Measurements from ENCODE around the gene PLEKHN1. TPM values are rescaled to one million over a fixed set of nuclear protein-coding genes. Genes with fewer than 3 reads are reported as not detected.

The PLEKHN1 gene
- total RNA-seq, 2 experiments from 2014 or later: not detected

DNA sequence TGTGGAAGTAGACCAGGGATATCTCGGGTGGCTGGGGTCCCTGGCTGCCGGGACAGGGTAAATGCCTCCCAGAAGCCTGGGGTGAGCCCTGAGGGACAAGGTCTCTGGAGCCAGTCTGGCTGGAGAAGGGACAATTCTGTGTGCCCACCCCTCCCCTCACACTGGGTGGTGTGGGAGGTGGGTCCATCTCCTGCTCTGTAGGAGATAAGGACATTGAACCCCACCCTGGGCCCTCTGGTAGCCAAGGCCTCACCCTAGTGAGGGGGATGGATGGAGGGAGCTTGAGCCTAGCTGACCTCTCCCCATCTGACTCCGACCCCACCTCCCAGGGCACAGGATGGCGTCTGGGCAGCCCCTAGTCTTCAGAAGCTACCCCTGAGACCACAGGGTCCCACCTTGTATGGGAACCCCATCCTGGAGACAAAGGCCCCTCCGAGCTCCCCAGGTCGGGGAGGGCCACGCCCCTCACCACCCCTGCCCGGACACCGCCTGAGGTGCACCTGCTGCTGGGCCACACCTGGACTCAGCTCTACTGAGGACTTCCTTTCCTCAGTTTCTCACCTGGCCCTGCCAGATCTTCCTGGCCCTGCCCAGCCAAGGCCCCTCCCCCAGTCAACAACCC, 58.0 kb downstream of the PLEKHN1 start:
- H3K27ac ChIP-seq (ENCODE audit: low read depth, low read length, poor library complexity, severe bottlenecking): no peak overlapping the region
- TF ChIP-seq, protein P1, sequence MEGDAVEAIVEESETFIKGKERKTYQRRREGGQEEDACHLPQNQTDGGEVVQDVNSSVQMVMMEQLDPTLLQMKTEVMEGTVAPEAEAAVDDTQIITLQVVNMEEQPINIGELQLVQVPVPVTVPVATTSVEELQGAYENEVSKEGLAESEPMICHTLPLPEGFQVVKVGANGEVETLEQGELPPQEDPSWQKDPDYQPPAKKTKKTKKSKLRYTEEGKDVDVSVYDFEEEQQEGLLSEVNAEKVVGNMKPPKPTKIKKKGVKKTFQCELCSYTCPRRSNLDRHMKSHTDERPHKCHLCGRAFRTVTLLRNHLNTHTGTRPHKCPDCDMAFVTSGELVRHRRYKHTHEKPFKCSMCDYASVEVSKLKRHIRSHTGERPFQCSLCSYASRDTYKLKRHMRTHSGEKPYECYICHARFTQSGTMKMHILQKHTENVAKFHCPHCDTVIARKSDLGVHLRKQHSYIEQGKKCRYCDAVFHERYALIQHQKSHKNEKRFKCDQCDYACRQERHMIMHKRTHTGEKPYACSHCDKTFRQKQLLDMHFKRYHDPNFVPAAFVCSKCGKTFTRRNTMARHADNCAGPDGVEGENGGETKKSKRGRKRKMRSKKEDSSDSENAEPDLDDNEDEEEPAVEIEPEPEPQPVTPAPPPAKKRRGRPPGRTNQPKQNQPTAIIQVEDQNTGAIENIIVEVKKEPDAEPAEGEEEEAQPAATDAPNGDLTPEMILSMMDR (conservative IDR thresholded peaks at IDR 0.05; ENCODE audit: low read length): no peak
- TF ChIP-seq EZH2phosphoT487 (IDR thresholded peaks at IDR 0.05; ENCODE audit: borderline replicate concordance, low read depth, low read length): no peak
- H3K4me1 ChIP-seq (ENCODE audit: insufficient read depth, low read length, poor library complexity, severe bottlenecking): peaks cover 6% of the 10 kb centered on the region
- no peaks in the 10 kb centered on the region for H4K20me1 ChIP-seq (ENCODE audit: insufficient read depth, low read length)
- ChIA-PET CTCF (ENCODE audit: unreplicated experiment) (no interaction called here), POLR2A (interaction anchor here (1.4 kb wide), 1 partner anchor 10 kb away, joined by 3 read pairs; the partner anchor contains the start of gene ISG15)
- BruUV-seq (replicated peaks): no TSS peak
- no peaks in the 10 kb centered on the region for H3K9me2 ChIP-seq (ENCODE audit: insufficient read depth, low read length)
- H3K4me3 ChIP-seq (ENCODE audit: low read depth, low read length, poor library complexity, severe bottlenecking): no peak overlapping the region
- no peaks in the 10 kb centered on the region for H3K36me3 ChIP-seq (ENCODE audit: insufficient read depth, low read length)
- intact Hi-C loops (cut with micrococcal nuclease; ENCODE audit: unreplicated experiment): no loop called here
- H3K9me3 ChIP-seq (ENCODE audit: low read length): no peaks in the 10 kb centered on the region
- no peaks in the 10 kb centered on the region for H3K79me2 ChIP-seq (ENCODE audit: insufficient read depth, low read depth, low read length)
- no peak for DNase-seq (ENCODE audit: low spot score)
- no peak overlapping the region for H2AFZ ChIP-seq (ENCODE audit: low read length)
- no peak overlapping the region for H3K4me2 ChIP-seq (ENCODE audit: low read length)

DNA sequence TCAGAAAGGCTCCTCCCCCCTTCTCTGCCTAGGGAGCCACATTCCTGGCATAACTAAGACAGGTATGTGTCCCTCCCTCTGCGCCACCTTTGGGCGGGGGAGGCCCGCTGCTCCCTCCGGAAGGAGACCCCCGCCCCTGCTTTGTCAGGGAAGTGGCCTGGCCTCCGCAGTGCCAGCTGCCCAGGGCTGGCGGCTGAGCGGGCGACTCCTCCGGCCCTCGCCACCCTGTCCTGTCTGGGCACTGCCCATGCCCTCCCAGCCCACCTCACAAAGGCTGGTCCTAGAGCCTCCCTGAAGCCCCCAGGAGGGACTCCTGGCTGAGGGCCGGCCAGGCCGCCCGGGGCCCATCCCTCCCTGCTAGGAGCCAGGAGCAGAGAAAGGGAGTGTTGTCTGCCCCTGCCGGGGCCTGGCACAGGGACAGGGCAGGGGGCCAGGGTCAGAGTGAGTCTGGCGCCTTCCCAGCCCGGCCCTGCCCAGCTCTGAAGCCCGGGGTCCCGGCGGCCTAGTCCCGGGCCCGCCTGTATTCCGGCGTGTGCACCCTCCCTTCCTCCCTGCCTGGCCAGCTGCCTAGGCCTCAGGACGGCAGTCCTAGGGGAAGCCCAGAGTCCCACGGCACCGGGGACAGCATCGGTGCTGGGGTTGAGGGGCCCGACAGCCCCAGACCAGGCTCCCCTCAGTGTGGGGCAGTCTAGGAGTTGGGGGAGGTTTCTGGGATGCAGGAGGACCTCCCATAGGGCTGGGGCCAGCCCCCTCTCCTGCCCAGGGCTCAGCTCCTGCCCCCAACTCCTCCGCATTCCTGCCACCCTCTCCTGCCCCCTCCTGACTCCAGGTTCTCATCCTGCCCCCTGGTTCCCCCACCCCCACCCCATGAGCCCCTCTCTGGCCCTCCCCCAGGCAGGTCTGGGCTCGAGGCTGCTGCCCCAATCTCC, 58.8 kb downstream of the PLEKHN1 start:
- no TSS peak for BruUV-seq (replicated peaks)
- POLR2A ChIA-PET: no interaction called here
- Histone ChIP-seq H3K4me1 (ENCODE audit: insufficient read depth, low read length, poor library complexity, severe bottlenecking) (peaks cover 6% of the 10 kb centered on the region), H3K4me3 (ENCODE audit: low read depth, low read length, poor library complexity, severe bottlenecking) (no peak overlapping the region), H3K9me2 (ENCODE audit: insufficient read depth, low read length) (no peaks in the 10 kb centered on the region), H3K36me3 (ENCODE audit: insufficient read depth, low read length) (no peaks in the 10 kb centered on the region), H2AFZ (ENCODE audit: low read length) (no peak overlapping the region), H3K79me2 (ENCODE audit: insufficient read depth, low read depth, low read length) (no peaks in the 10 kb centered on the region), H3K9me3 (ENCODE audit: low read length) (no peaks in the 10 kb centered on the region), H4K20me1 (ENCODE audit: insufficient read depth, low read length) (no peaks in the 10 kb centered on the region), H3K27ac (ENCODE audit: low read depth, low read length, poor library complexity, severe bottlenecking) (no peak overlapping the region), H3K4me2 (ENCODE audit: low read length) (no peak overlapping the region)
- CTCF ChIA-PET (ENCODE audit: unreplicated experiment): no interaction called here
- DNase-seq (ENCODE audit: low spot score): no peak
- TF ChIP-seq, protein P1 (conservative IDR thresholded peaks at IDR 0.05; ENCODE audit: low read length): no peak
- TF ChIP-seq EZH2phosphoT487 (IDR thresholded peaks at IDR 0.05; ENCODE audit: borderline replicate concordance, low read depth, low read length): no peak
- intact Hi-C loops (cut with micrococcal nuclease; ENCODE audit: unreplicated experiment): no loop called here

Small RNA genes lying within 50 kb of the gene (small RNA-seq; reads per million reads assigned to genes)
- not detected for gene AL645608.3

Other genes with a start within 250 kb of the PLEKHN1 start
- 0.06 TPM in 1 of 2 replicates, not detected in the other for gene SAMD11, start 42.6 kb upstream of the PLEKHN1 start, total RNA-seq (2014; rRNA removed; shearing (Covaris generic))
- gene SAMD11, start 42.6 kb upstream of the PLEKHN1 start, total RNA-seq (2022): not detected in 2 replicates
- 77.9 and 84.0 TPM in 2 replicates for gene NOC2L, start 7.2 kb upstream of the PLEKHN1 start, total RNA-seq (2014; rRNA removed; shearing (Covaris generic))
- 72.1 and 99.0 TPM in 2 replicates for gene NOC2L, start 7.2 kb upstream of the PLEKHN1 start, total RNA-seq (2022)
- gene KLHL17, start 5.9 kb upstream of the PLEKHN1 start, total RNA-seq (2014; rRNA removed; shearing (Covaris generic)): 20.7 and 21.7 TPM in 2 replicates
- gene KLHL17, start 5.9 kb upstream of the PLEKHN1 start, total RNA-seq (2022): 23.3 and 24.2 TPM in 2 replicates
- not detected in 2 replicates for gene PERM1, start 15.6 kb downstream of the PLEKHN1 start, total RNA-seq (2014; rRNA removed; shearing (Covaris generic))
- gene PERM1, start 15.6 kb downstream of the PLEKHN1 start, total RNA-seq (2022): not detected in 2 replicates
- not detected in 2 replicates for gene HES4, start 33.6 kb downstream of the PLEKHN1 start, total RNA-seq (2014; rRNA removed; shearing (Covaris generic))
- not detected in 2 replicates for gene HES4, start 33.6 kb downstream of the PLEKHN1 start, total RNA-seq (2022)
- gene ISG15, start 47.0 kb downstream of the PLEKHN1 start, total RNA-seq (2014; rRNA removed; shearing (Covaris generic)): 99.9 and 110 TPM in 2 replicates
- 53.4 and 65.4 TPM in 2 replicates for gene ISG15, start 47.0 kb downstream of the PLEKHN1 start, total RNA-seq (2022)
- 2.2 and 2.7 TPM in 2 replicates for gene AGRN, start 53.6 kb downstream of the PLEKHN1 start, total RNA-seq (2014; rRNA removed; shearing (Covaris generic))
- gene AGRN, start 53.6 kb downstream of the PLEKHN1 start, total RNA-seq (2022): 9.1 and 9.8 TPM in 2 replicates
- gene RNF223, start 107.8 kb downstream of the PLEKHN1 start, total RNA-seq (2014; rRNA removed; shearing (Covaris generic)): not detected in 2 replicates
- gene RNF223, start 107.8 kb downstream of the PLEKHN1 start, total RNA-seq (2022): not detected in 2 replicates
- gene C1orf159, start 149.6 kb downstream of the PLEKHN1 start, total RNA-seq (2014; rRNA removed; shearing (Covaris generic)): 13.1 and 27.6 TPM in 2 replicates
- gene C1orf159, start 149.6 kb downstream of the PLEKHN1 start, total RNA-seq (2022): 24.1 and 24.5 TPM in 2 replicates
- not detected in 2 replicates for gene TTLL10, start 207.4 kb downstream of the PLEKHN1 start, total RNA-seq (2014; rRNA removed; shearing (Covaris generic))
- gene TTLL10, start 207.4 kb downstream of the PLEKHN1 start, total RNA-seq (2022): not detected in 2 replicates
- gene TNFRSF18, start 240.1 kb downstream of the PLEKHN1 start, total RNA-seq (2014; rRNA removed; shearing (Covaris generic)): not detected in 2 replicates
- gene TNFRSF18, start 240.1 kb downstream of the PLEKHN1 start, total RNA-seq (2022): not detected in 2 replicates
- not detected in 2 replicates for gene TNFRSF4, start 247.7 kb downstream of the PLEKHN1 start, total RNA-seq (2014; rRNA removed; shearing (Covaris generic))
- gene TNFRSF4, start 247.7 kb downstream of the PLEKHN1 start, total RNA-seq (2022): 1.1 and 1.4 TPM in 2 replicates